GM18508 (cell line): ENCODE measurements around the gene LXN.
"Not testable (repeated sequence)": the region's sequence is repeated elsewhere in the genome, so short reads cannot be mapped to it uniquely, and the experiment has no call there.

ENCODE experiments used
- ATAC-seq: cut with Tn5 transposase; IDR thresholded peaks from one replicate; pipeline ENCODE4 v1.9.1; 2021; ENCODE audit warnings: moderate number of reproducible peaks; ENCODE audit not compliant: insufficient read depth, unreplicated experiment

Gene LXN, protein sequence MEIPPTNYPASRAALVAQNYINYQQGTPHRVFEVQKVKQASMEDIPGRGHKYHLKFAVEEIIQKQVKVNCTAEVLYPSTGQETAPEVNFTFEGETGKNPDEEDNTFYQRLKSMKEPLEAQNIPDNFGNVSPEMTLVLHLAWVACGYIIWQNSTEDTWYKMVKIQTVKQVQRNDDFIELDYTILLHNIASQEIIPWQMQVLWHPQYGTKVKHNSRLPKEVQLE

DNA sequence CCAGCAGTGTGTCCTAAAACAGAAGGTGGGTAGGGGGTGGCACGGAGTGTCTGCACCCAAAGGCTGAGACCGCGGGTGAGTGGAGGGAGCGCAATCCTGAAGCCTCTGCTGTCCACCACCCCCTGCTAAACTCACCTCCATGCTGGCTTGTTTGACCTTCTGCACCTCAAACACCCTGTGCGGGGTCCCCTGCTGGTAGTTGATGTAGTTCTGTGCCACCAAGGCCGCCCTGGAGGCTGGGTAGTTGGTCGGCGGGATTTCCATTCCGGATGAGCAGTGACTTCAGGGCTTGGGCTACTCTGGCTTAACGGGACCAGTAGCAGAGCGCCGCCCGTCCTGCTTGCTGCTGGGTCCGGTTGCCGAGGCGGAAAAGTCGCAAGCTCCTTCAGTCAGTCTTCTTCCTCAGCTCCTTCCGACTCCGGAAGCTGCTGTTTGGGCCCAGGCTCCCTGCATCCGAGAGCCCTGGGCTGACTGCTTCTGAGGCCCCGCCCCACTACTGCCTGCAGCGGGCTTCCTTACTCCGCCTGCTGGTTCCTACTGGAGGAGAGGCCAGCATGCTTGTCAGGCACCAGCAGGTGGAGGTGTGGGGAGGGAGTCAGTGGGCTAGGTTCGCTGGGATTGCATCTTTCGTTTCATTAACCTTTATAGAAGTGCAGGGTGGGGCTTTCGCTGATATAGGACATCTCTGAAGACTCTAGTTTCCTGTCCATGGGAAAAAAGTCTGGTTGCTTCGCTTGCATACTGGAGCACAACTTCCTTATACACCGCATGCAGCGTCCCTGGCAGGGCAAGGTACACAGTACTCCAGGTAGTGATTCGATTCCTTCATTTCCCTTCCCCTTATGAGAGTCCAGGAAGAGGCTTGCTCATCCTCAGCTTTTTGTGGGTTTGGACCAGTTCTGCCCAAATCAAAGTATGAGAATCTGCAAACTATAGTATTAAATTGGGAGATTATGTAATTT, at the start of gene LXN:
TSS of gene LXN (minus strand) at position 434 of the 962 bp plus-strand sequence. CDS start at position 264, 170 bp downstream.
- peak; percentile 99 for ATAC-seq

DNA sequence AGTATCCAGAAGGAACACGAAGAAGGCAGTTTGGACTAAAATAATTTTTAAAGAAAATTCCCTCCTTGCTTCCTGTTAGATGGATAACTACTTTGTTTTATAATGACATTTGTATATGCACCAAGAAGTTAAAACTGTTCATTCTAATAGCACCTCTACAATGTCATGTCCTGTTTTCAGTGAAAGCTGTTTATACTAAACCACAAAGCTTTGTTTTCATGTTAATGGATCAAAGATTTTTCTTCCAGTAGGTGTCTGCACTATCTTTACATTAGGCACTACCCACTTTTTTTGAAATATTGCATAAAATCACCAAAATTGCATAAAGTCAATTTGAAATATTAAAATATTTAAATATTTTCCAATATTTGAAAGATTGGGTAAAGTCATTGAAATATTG, 49.7 kb upstream of the LXN start:
- no peak for ATAC-seq

DNA sequence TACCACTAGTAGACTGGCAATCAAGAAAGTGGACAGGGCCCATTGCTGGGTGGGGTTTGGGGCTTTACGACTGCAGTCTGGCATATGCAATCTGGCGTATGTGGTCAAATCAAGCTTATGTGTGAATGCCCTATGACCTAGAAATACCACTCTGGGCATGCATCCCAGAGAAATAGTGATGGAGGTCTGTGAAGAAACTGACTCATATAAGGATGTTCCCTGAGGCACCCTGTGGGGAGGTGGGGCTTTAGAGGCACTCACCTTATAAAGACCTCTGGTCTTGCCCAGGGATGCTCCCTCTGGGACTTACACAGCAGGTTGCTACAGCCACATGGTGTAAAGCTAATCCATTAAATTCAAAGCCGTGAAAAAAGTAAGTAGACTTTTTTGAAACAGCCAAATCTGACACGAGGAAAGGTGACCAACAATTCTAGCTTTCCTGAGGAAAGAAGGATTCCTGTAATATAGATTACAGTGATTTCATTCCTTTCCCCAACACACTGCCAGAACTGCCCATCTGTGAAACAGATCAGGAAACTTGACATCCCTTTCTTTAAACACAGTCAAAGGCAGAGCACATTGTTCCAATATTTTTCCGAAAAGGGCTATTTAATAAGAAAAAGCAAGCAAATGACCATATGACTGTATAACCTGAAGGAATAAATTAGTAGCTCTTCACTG, 46.2 kb upstream of the LXN start:
- ATAC-seq: no peak

DNA sequence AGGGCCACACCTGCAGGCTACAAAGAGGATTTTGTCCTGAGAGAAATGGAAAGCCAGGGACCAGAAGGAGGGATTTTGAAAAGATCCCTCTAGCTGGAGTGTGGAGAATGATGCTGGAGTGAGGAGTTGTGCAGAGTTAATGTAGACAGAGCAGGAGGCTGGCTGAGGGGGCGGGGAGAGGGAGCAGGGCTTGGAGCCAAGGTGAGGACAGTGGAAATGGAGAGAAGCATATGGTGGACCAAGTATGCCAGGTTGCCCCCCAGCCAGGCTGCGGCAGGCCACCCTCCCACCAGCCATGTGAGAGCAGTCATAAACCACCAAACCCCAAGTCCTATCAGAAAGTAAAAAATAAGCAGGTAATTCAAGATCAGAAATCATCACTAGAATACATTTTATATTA, 45.1 kb upstream of the LXN start:
- no peak for ATAC-seq

DNA sequence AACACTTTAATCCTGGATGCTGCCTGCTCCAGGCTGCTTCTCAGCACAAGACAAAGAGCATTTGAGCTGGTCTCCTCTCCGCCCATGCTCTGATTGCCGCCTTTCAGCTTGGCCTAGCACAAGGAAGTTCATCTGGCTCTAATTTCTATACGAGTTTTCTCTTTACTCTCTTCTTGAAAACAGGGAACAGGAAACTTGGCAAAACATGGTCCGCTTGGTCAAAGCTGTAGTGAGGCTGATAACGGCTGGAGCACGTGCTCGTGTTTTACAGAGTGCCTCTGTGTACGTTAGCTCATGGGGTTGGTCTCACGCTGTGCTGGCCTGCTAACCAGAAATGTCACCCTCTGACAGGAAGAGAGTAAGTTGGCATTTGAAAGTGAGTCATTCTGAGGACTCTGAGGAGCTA, 40.6 kb upstream of the LXN start:
- ATAC-seq: no peak

DNA sequence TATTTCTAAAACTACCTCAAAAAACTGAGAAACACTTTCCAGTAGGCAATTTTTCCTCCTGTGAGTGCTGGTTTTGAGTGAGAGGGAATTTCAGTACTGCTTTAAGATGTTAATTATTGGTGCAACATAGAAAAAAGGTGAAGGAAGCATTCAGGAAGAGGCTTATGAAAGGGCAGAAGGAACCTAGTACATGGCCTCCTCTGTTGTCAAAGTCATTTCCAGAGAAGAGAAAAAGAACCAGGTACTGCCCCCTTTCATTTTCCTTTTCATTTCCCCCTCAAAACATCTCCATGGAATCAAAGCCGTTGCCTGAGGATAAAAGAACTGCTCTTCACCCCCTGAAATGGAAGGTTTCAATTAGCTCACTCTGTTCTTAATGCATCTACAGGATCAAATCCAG, 40.0 kb upstream of the LXN start:
- ATAC-seq: no peak

DNA sequence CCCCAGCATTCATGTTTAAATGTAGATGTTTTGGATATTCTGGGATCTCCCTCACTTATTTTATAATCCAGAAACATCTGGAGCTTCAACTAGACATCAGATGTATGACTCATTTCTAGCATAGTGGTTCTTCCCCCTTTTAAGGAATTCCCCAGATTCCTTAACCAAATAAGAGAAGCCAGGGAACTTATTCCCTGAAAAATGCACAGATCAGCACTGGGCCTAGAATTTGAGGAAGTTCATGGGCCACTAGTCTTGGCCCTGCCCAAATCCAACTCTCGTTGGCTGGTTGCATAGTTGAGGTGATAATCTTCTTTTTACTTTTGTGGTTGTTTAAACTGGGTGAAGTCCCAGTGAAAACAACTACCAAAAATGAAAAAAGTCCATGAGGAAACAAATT, 39.4 kb upstream of the LXN start:
- no peak for ATAC-seq

DNA sequence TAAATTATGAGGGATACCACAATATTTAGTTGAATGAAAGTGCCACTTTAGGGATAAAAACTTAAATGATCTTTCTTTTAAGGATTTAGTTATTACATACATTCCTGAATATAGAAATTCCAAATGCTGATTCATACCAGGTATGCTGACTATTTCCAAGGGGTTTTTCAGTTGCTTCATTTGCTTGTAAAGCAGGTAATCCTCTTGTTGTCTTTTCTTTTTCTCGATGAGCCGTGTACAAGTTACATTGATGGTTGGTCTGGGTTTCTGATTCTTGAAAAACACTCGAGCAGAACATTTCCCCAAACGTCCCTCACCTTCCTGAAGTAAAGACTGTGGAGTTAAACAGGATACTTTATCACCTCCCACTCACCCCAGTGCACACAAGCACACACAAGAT, 38.2 kb upstream of the LXN start:
- ATAC-seq: no peak

DNA sequence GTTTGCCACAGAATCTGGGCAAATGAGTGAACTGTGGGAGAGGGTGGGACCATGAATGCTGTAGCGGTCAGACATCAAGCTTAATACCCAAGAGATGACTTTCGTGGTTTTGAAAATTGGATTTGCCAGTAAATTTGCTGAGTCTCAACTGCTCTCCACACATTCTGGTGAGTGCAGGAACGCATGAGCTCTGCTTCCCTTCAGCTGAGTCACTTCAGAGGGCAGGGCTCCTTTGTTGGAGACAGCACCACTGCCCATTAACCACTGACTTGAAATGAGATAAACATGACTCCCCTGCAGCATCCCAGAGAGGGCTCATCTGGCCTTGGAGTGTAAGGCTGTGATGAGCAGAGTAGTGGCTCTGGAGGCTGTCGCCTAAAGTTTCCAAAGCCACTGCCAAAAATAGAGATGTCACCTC, 37.2 kb upstream of the LXN start:
- ATAC-seq: no peak

DNA sequence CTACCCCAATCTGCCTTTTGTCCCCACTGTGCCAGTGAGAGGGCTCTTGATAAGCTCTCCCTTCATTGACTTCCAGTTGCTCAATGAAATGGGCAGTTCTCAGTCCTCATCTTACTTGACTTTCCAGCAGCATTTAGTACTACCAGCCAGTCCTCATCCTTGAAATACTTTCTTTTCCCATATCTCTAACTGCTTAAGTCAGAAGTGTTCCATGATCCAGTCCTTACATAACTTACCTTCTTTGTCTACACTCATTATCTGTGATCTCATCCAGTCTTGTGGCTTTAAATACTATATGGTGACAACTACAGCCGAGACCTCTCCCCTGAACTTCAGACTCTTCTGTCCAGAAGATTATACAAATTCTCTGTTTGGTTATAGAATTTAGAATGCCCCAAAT, 31.1 kb upstream of the LXN start:
- no peak for ATAC-seq

DNA sequence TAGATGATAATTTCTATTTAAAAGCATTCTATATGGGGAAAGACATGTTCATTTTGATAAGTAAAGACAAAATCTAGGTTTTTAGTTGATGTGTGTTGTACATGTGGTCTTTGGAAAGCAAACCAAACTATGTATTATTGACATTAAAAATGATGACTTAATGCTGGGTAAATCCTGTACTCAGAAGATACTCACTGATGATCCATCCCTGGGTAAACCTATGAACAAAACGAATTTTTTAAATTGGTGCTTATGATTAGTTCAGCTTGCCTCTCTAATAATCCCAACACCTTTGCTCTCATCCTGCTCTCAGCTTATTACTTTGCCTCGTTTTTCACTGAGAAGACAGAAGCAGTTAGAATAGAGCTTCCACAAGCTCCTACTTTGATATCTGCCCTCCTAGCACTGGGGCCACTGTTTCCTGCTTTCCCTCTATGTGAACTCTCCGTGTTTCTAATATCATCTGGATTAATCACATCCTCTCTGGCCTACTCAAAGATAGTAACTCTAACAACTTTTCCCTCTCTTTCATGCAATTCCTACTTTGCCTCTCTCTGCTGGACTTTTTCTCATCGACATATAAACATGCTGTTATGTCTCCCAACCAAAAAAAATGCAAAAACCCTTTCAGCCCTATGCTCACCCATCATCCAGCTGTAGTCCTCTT, 30.5 kb upstream of the LXN start:
- no peak for ATAC-seq

DNA sequence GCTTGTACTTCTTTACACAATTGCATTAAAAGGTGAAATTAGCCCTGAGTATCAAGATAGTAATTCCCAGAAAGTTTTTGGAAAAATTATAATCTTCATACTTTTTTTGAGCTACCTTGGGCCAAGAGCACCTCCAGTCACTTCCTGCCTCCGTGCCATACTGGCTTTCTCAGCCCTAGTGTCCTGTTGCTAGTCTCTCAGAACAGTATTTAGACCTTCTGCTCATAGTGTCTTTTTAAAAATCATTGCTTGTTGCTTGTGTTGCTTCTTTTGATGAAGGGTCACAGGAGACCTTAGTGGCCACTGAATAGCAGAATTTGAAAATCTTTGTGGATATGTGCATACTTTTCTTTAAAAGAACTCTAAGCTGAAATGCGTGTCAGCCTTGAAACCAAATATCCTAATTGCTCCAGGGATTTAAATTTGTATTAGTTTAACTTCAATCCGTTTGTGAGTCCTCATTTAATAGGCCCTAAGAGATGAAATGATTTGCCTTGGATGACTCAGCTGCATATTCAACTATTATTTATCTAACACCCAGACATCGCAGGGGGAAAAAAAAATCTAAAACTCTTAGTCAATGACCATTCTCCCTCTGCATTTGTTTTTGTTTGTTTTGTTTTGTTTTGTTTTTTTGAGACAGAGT, 29.1 kb upstream of the LXN start:
- no peak for ATAC-seq

DNA sequence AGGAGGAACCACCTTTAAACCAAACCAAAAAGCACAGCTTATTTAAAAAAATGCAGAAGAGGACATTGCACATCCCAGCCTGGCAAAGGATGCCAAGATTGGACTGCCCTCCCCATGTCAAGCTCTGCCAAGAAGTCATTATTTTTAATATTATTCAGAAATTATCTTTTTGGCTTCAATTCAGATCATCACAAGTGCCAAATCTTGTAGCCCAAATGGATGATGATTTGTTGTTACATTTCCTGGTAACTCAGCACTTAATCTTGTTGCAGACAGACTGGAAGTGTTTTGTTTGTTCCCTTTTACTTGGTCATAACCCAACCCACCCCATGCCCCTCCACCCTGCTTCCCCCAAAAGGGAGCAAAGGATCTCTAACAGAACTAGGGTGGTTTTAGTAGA, 28.1 kb upstream of the LXN start:
- ATAC-seq: no peak

DNA sequence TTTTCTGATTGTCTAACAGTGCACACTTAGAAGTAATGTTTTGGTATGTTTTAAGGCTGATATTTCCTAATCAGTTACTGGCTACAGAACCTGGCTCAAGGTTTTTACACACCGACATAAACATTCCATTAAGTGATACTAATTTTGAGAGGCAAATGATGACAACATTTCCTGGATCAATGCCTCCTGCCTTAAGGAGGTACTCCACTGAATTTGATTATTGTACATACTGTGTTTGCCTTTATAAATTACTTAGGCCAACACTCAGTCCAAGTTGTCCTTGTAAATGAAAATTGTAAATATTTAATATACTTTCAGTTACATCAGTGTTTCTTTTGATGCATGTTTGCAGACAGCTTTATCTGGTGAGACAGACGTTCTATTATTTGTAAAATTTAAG, 24.2 kb upstream of the LXN start:
- ATAC-seq: no peak

DNA sequence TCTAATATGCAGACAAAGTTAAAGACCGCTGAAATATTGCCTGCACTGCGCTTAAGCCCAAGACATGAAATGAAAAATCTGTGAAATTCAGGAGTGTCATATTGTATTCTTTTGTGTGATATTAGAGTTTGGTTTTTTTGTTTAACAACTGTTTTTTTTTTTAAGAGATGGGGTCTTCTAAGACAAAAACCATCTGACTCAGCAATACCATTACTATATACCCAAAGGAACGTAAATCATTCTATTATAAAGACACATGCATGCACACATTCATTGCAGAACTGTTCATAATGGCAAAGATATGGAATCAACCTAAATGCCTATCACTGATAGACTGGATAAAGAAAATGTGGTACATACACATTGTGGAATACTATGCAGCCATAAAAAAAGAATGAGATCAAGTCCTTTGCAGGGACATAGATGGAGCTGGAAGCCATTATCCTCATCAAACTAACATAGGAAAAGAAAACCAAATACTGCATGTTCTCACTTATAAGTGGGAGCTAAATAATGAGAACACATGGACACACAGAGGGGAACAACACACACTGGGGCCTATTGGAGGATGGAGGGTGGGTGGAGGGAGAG, 21.5 kb upstream of the LXN start:
- ATAC-seq: not testable (repeated sequence)

DNA sequence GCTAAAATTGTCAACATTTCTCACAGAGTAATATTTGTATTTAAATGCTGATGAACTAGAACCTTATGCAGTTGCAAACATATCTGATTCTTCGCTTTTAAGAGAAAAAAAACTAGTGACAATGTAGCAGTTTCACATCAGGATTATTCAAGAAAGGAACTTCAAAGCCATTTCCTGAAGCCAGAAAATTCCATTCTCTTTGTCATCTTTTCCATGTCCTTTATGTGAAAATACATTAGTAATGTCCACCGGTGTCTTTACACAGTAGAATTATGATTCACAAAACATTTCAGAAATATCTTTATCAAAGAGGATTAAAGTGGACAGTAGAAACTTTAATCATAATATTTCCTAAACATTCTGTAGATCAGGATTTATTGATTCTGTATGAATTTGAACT, 12.7 kb upstream of the LXN start:
- ATAC-seq: no peak

DNA sequence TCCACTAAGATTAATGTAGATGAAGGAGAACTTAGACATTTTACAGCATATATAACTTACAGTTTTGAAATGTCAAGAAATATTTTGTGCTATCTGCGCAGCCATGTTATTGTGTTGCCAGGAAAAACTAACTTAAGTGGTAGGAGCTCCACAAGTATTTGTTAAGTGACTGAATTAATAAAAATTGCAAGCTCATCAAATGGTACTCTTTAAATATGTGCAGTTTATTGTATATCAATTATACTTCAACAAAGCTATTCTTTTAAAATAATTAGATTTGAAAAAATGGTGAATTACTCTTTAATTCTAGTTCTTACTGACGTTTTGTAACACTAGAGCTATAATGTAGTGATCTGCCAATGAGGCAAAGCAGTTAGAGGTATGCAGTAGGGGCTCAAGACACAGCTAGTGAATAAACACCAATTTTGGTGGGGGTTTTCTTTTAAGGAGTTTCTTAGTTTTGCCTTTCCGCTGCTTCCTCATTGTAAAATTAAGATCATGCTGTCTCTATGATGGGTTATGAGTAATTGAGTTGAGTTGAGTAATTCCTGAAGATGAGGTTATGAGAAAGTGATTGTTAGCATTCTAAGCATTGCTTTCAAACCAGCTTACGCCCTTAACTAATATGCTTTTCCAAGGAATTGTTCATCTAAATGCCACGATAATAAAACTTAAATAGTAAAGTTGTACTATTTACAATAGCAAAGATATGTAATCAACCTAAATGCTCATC, 10.9 kb upstream of the LXN start:
- no peak for ATAC-seq

DNA sequence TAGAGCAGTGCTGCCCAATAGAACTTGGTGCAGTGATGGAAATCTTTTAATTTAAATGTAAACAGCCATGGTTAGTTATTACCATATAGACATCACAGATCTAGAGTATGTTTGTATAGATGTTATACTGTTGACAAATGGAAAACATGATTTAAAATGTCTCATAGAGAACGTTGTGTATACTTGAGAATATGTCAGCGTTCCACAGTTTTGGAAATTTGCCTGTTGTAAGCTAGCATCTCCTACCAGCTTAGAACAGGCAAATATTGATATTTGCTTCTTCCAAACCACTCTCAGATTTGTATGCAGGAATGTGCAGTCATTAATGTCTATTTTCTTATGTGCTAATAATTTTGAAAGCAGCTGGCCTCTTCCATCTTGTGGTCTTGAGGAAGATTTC, 8.4 kb upstream of the LXN start:
- no peak for ATAC-seq

DNA sequence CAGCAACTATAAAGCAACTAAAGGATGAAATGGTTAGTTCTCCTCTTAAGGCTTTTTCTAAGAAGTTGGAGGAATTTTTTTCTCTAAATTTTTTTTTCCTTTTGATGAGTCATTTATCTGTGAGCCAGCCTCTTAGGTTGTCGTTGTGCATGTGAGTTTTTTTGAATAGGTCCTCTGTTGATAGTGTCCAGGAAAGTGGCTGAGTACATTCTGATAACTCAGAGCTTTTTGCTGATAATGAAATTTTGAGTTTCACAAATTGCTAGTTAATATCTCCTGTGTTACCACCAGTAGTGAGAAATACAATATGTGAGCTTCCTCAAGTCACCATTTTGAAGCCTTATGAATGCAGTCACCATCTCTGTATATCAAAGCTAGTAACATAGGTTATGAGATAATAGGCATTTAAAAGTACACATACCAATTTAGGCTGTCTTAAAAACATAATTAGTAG, 7.1 kb upstream of the LXN start:
- ATAC-seq: no peak
